Stimulated activated CD8-positive, alpha-beta memory T cell treated with anti-CD3 and anti-CD28 coated beads, Interleukin-4, amount 100 ng/mL, for 4 hours (primary cell): ENCODE measurements around the gene BDH1.
"Not testable (repeated sequence)": the region's sequence is repeated elsewhere in the genome, so short reads cannot be mapped to it uniquely, and the experiment has no call there.

Source experiments
- DNase-seq, 2 donors: peaks; one replicate each; pipeline ENCODE4 v3.0.0-alpha.2; 2020; ENCODE audit warnings: low read depth in 2 of 2, low spot score in 1 of 2

Gene BDH1

GRCh38 chr3:197487911-197488391 is 67.8 kb downstream of the BDH1 start:
- no peak for DNase-seq

DNA sequence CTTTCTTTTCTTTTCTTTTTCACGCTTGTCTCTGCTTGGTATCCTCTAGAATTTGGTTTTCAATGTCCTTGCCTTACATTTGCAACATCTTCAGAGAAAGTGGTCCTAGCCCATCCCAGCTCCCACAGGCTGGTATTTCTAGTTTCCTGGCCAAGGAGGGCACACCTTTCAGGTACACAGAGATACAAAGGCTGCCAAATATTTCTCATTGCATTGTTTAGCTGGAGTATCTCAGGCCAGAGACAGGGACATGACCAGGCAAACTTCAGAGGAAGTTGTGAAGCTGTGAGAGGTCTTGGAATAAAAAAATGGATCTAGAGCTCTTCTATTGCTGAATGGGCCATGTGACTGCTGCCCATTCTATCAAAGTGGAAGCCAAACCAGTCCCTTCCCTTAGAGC is 68.9 kb downstream of the BDH1 start:
- no peak for DNase-seq

DNA sequence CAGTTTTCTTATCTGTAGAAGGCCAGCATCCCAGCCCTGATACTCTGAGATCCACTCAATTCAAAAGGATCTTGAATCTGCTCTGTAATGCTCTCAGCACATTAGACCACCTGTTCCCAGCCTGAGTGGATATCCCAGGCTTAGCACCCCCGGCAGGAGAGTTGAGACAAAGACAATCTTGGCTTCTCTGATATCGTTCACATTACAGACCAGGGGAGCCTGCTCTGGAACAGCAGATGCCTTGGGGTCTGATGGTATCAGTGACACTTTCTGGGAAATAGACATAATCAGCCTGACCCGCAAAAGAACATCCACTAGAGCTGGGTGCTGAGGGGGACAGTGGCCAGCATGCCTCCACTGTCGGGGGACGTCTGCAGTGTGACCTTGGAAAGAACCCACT is 70.6 kb downstream of the BDH1 start:
- DNase-seq: no peak

DNA sequence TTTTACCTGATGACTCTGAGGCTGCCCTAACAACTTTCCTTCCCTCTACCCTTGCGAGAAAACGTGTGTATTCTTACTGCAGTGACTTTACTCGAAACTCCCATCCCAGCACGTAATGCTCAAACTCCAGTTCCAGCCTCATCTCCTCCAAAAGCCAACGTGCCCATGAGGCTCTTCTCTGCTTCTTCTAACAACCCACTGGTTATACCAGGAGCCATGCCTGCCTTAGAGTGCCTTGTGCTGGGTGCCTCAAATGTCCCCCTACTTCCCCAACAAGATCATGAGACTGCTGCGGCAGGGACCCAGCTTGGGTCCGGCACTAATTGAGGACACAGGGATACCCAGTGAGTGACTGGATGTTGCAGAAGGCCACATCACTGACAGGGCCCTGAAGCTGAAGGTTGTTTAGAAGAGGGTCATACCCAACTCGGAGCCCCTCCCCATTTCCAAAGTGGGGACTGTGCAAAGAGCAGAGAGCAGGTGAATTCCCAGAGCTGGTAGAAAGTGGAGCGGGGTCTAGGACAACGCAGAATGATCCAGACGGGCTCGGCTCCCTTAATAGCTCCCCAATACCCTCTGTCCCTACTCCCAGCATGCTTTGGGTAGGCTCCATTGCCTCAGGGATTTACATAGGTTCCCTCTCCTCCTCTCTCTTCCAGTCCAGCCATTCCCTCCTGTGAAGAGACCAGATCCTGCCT is 71.4 kb downstream of the BDH1 start:
- DNase-seq: no peak

DNA sequence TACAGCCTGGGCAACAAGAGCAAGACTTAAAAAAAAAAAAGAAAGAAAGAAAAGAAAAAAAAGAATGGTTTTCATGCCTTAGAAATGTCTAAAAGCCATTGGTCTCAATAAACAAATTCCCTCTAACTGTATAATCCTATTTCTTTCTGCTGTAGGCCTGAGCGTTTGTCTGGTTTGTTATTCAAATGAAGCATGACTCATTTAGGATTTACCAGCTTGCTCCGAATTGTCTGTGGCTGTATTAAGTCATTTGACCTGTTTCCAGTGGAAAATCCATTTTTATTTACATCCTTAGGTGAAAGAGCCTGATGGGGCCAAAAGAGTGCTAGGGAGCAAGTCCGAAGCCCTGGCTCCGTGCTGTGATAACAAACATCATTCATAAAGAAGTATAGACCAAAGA is 73.8 kb downstream of the BDH1 start:
- no peak for DNase-seq

DNA sequence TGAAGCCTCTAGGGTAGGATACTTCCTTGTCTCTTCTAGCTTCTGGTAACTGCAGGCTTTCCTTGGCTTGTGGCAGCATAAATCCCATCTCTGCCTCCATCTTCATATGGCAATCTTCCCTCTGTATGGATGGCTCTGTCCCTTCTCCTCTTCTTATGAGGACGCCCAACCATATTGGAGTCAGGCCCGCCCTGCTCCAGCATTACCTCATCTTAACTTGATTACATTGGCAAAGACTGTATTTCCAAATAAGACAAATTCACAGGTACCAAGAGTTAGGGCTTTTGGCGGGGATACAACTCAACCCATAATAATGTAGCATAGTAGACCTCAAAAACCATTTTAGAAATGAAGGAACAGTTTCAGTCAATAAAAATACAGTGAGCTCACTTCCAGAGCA is 75.4 kb downstream of the BDH1 start:
- no peak for DNase-seq

DNA sequence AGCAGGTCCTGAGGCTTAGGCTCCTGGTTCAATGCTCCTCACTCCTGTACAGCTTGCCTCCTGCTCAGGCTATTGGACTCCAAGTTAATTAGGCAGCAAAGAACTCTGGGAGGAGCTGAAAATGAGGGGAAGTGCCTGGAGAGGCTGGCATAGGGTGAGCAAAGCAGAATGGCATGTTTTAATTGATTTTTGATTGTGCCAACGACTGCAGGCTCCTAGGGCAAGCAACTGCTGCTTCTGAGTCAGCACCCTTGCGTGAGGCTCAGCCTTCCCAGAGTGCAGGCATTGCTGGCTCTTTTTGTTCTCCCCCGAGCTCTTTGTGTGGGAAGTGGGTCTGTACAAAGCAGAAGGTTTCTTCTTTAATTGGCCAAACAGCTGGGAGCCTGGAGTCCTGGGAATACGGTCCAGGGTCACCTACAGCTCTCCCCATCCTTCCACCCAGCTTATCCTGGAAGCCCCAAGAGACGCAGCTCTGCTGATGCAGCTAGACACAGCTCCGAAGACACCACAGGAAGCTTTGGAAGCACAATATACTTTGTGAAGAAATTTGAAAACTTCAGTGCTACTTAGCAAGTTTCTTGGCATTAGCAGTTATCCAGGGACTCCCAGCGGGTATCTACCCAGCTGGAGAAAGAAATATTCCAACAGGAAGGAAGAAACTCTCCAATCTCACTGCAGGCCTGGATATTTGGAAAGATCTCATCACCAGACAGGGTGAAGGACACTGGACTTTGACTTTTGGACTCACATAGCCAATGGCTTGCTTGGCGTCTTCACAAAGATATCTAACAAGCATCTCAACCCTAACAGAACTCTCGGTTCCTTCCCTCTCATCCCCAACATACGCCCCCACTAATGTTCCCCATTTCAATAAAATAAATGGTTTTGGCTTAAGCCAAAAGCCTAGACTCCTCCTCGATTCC is 76.8 kb downstream of the BDH1 start:
- no peak for DNase-seq

GRCh38 chr3:197477816-197478215 is 78.0 kb downstream of the BDH1 start:
- not testable (repeated sequence) for DNase-seq

DNA sequence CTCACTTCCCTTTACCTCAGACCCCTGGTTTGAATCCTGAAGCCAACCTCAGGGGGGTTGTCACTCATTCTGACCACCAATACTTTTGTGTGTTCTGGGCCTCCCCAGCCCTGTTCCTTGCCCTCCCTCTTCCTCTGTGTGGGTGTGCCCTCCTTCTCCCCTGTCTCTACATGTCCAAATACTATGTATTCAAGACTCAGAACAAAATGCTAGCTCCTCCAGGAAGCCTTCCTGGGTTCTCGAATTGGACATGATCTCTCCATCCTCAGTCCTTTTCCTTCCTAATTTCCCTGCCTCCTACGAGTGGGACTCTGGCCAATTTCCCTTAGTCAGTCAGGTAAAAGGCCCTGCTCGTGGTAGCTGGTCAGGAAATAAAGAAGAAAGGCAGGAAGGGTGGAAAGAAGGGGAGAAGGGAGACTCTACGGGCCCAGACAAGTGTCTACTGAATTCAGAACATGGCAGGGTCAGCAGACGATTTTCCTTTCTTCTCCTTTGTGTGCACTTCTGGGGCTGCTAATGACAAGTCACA is 79.7 kb downstream of the BDH1 start:
- no peak for DNase-seq

DNA sequence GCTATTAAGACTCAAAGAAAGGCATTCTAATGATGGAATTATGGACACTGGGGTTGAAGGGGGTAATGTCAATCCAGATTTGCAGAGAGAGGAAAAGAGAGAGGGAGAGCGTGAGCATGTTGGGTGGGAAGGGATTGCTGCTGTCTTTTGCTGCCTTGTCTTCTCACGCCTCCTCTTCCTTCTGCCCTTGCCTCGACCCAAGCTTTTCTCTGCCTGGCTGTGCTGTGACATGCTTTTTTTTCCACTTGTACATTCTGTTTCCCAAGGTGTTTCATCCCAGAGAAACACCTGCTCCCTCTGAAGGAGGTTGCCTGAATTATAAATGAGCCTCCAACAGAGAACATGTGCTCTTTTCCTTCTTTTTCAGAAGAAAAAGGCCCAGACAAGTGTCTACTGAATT is 80.3 kb downstream of the BDH1 start:
- no peak for DNase-seq

DNA sequence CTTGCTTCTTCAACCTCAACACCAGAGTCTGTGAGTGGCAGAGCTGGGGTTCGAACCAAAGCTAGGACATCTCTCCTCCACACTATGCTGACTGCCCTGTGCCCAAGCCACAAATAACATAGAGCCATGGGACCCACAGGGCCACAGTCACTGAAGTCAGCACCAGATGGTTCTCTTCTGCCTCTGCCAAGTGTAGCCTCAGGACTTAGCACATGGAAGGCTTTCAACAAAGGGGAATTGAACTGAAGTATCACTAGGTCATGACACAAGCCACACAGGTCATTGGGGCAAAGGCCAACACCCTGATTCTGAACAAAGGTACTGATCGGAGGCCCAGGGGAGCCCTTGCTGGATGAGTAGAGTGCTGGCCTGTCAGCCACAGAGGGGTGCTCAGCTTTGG is 83.6 kb downstream of the BDH1 start:
- no peak for DNase-seq

DNA sequence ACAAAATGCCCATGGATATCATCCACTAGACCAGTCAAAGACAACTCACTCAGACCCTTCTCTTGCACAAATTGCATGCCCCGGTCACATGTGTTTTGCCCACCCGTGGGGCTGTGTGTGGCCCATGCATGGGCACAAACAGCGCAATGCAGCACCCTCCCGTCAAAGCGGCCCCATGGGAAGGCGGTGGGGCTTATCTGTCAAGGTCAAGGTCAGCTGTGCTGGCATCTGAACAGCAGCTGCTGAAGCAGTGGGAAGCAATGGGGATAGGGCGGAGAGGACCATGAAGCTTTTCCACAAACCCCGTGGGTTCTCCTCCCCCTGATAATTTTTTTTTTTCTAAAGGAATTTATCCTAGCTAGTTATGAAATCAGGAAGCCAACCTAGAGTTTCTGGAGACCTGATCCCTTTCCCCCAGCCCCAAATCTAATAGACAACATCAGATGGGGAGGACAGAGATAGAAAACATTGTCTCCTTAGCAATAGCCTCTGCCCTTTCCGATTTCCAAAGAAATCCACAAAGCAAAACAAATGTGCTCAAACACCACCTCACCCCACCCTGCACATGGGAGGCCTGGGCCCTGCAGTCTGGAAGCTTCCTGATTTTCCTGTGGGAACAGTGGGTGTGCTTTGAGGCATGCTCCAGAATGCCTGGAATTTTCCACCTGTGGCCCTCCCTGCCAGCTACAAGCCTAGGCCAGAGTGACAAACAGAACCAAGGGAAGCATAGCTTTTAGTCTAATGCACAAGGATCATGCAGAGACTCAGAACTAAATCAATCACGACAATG is 84.4 kb downstream of the BDH1 start:
- no peak for DNase-seq

DNA sequence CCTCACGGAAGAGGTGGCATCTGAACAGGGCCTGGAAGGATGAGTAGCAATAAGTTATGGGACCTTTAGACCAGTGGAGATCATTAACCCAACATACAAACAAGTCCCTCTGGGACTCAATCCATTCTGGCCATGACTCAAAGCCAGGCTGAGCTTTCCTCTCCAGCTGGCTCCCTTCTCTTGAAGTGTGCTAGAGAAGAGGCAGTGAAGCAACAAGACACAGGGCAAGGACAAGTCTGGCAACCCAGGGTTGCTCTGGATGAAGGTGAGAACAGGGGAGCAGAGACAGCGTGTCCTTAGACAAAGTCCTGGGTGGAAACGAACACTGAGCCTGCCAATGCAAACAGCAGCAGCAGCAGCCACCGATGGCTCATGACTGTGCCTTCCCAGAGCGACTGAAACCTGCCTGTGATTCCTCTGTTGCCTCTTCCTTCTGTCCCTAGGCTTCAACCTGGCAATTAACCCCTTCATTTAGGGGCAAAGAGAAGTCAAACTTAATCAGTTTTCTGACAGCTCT is 86.8 kb downstream of the BDH1 start:
- DNase-seq: no peak

GRCh38 chr3:197468167-197468566 is 87.6 kb downstream of the BDH1 start:
- no peak for DNase-seq

GRCh38 chr3:197466586-197467399 is 89.0 kb downstream of the BDH1 start:
- DNase-seq: no peak

DNA sequence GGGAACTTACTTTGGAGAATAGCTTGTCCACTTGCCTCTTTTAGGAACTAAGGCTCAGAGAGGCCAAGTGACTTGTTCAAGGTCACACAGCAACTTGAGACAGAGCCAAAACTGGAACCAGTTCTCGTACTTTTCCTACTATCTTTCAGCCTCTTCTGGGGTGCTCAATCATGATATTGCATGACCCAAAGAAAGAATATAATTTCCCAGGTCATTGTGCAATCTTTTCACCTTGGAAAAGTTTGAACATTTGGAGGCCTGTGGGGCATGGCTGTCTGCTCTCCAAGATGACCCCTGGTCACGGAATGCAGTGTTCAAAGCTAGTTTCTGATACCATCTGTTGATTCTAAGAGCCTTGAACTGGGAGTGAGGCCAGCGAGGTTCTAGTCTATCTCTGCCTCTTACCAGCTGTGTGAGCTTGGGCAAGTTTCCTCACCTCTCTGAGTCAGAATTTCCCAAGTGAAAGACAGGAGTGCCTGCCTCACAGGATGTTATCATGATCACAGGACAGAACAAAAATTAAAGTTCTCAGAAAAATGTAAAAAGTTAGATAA is 89.7 kb downstream of the BDH1 start:
- DNase-seq: no peak

GRCh38 chr3:197465197-197465995 is 90.4 kb downstream of the BDH1 start:
- no peak for DNase-seq

DNA sequence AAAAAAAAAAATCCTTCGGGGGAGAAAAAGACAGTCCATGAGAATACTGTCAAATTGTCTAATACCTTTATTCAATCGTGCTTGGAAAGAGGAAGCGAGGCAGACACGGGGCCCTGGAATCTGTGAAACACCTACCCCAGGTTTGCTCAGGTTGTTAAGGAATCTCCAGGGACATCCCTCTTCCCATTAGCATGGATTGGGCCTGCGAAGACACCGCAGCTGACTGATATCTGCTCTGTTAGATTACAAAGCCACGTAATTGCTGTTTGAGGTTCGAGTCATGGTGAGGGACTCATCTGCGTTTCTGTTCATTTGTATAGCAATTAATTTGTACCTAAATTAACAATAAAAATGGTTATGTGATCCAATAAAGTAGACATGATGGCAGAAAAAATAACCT is 91.0 kb downstream of the BDH1 start:
- no peak for DNase-seq

GRCh38 chr3:197463279-197463678 is 92.5 kb downstream of the BDH1 start:
- DNase-seq: no peak
